ENCODE data around the gene TMA7B.

DNA sequence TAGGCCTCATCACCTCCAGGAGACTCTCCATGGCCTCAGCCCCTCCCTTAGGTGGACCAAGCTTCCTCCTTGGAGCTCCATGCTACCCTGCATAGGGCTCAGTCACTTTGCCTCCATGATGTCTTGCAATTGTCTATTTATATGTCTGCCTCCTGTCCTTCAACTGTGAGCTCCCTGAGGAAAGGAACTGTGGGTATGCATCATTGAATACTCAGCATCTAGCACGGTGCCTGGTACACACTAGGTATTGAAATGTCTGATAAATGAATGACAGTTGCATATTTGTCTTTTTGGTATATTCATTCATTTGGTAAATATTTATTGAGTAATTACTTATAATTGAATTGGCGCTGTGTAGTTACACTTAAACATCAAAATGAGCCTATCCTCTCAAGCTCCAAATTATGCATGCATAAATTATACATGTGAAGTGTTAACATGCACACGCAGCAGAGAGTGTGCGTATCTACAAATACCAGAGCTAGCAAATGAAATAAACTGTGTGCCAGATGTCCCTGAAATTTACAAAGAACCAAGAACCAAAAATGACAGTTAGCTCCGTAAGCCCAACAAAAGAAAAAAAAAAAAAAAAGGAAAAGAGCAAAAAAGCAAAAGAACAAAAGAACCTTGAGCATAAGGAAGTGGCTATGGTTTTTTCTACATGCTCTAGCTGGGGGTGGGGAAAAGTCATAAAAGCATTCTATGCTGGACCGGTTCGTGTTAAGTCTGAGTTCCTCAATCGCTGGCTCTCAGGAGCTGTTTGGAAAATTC is 34.1 kb upstream of the TMA7B start:
- no peak for TF ChIP-seq POLR2A (IDR thresholded peaks at IDR 0.05; ENCODE audit: low read depth, low read length)
- TF ChIP-seq, protein P1, sequence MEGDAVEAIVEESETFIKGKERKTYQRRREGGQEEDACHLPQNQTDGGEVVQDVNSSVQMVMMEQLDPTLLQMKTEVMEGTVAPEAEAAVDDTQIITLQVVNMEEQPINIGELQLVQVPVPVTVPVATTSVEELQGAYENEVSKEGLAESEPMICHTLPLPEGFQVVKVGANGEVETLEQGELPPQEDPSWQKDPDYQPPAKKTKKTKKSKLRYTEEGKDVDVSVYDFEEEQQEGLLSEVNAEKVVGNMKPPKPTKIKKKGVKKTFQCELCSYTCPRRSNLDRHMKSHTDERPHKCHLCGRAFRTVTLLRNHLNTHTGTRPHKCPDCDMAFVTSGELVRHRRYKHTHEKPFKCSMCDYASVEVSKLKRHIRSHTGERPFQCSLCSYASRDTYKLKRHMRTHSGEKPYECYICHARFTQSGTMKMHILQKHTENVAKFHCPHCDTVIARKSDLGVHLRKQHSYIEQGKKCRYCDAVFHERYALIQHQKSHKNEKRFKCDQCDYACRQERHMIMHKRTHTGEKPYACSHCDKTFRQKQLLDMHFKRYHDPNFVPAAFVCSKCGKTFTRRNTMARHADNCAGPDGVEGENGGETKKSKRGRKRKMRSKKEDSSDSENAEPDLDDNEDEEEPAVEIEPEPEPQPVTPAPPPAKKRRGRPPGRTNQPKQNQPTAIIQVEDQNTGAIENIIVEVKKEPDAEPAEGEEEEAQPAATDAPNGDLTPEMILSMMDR (conservative IDR thresholded peaks at IDR 0.05; ENCODE audit: low read depth, low read length): no peak
